GM23248 (cell line): ENCODE data around the gene STRA8. TPM values are rescaled to one million over a fixed set of nuclear protein-coding genes. Genes with fewer than 3 reads are reported as not detected.

ENCODE experiments used
- DNase-seq: peaks from one replicate; pipeline ENCODE4 v3.0.0-alpha.2; 2015
- H2AFZ ChIP-seq: fragments of 200-600 bp; sonication (generic); 2 replicates; pipeline ENCODE4 v1.6.1; 2016; ENCODE audit warnings: antibody characterized with exemption
- H3F3A ChIP-seq: fragments of 200-600 bp; sonication (generic); 2 replicates; pipeline ENCODE4 v1.6.1; 2016; ENCODE audit warnings: mild to moderate bottlenecking, antibody characterized with exemption, mixed run types; ENCODE audit not compliant: insufficient read depth
- H3K27ac ChIP-seq: fragments of 200-600 bp; sonication (generic); 2 replicates; pipeline ENCODE4 v1.5.1; 2016; ENCODE audit warnings: mild to moderate bottlenecking
- H3K27me3 ChIP-seq: fragments of 200-600 bp; sonication (generic); replicated peaks from 2 replicates; pipeline ENCODE4 v1.6.1; 2016; ENCODE audit warnings: mild to moderate bottlenecking; ENCODE audit not compliant: insufficient read depth
- H3K36me3 ChIP-seq: fragments of 200-600 bp; sonication (generic); 2 replicates; pipeline ENCODE4 v1.6.1; 2016; ENCODE audit warnings: low read depth, mild to moderate bottlenecking
- H3K4me1 ChIP-seq: fragments of 200-600 bp; sonication (generic); 2 replicates; pipeline ENCODE4 v1.6.1; 2016; ENCODE audit warnings: mild to moderate bottlenecking; ENCODE audit not compliant: insufficient read depth
- H3K4me2 ChIP-seq: fragments of 200-600 bp; sonication (generic); one replicate; pipeline ENCODE4 v1.6.1; 2016; ENCODE audit warnings: mild to moderate bottlenecking; ENCODE audit not compliant: unreplicated experiment
- H3K4me3 ChIP-seq: fragments of 200-600 bp; sonication (generic); 2 replicates; pipeline ENCODE4 v1.5.1; 2016; ENCODE audit warnings: mild to moderate bottlenecking
- H3K79me2 ChIP-seq: fragments of 200-600 bp; sonication (generic); 2 replicates; pipeline ENCODE4 v1.6.1; 2016; ENCODE audit warnings: mild to moderate bottlenecking; ENCODE audit not compliant: insufficient read depth
- H3K9ac ChIP-seq: fragments of 200-600 bp; sonication (generic); 2 replicates; pipeline ENCODE4 v1.6.1; 2016; ENCODE audit warnings: mild to moderate bottlenecking
- H3K9me2 ChIP-seq: fragments of 200-600 bp; sonication (generic); 2 replicates; pipeline ENCODE4 v1.6.1; 2016; ENCODE audit warnings: mixed run types, mild to moderate bottlenecking, moderate library complexity; ENCODE audit not compliant: insufficient read depth
- H3K9me3 ChIP-seq: fragments of 200-600 bp; sonication (generic); one replicate; pipeline ENCODE4 v1.6.1; 2017; ENCODE audit warnings: low read depth
- H4K20me1 ChIP-seq: fragments of 200-600 bp; sonication (generic); 2 replicates; pipeline ENCODE4 v1.6.0; 2016; ENCODE audit not compliant: insufficient read depth
- EZH2 ChIP-seq: fragments of 200-600 bp; sonication (generic); IDR thresholded peaks from 2 replicates; pipeline ENCODE4 v1.6.1; 2018; ENCODE audit warnings: antibody characterized with exemption, mild to moderate bottlenecking; ENCODE audit not compliant: insufficient read depth, poor library complexity, severe bottlenecking
- EZH2phosphoT487 ChIP-seq: fragments of 200-600 bp; sonication (generic); IDR thresholded peaks from 2 replicates; pipeline ENCODE4 v1.6.1; 2018; ENCODE audit warnings: antibody characterized with exemption, moderate library complexity, mild to moderate bottlenecking, low read depth; ENCODE audit not compliant: insufficient read depth
- WGBS, 2 experiments: methylation state at CpG; one replicate each; pipeline ENCODE4 v1.1.6; 2015 to 2017; ENCODE audit warnings: low lambda C conversion rate in 2 of 2, low coverage in 1 of 2; ENCODE audit errors: missing lambda C conversion rate in 2 of 2; 5-methylcytosine and 5-hydroxymethylcytosine counted together
- in situ Hi-C: fragments of 300-500 bp; cut with MboI; formaldehyde crosslinking; loops from 2 replicates; pipeline ENCODE4 v1.15.0; 2020
- polyA plus RNA-seq: library from polyadenylated mRNA; unstranded; fragments of >200 nt; fragmentation: Nextera tagmentation; extraction: Ambion mirVana; gene quantifications from 2 replicates; pipeline ENCODE4 v1.2.1, GENCODE V29; 2016
- total RNA-seq: library from RNA; depleted of rRNA; stranded (reverse); fragments of >200 nt; shearing (Covaris generic); gene quantifications from 2 replicates; pipeline ENCODE4 v1.2.3, GENCODE V29; 2014

Gene STRA8
- total and polyA plus RNA-seq, 2 experiments from 2014 or later: not detected

GRCh38 chr7:135239263-135239662 is 5.6 kb downstream of the STRA8 start:
- WGBS, 2 experiments: 74 to 78% methylated on average over 7 of the region's 7 CpGs
- no peak for DNase-seq
- Histone ChIP-seq H3K4me3 (no peak overlapping the region), H3K4me2 (no peak overlapping the region), H3K9me2 (no peaks in the 10 kb centered on the region), H3K27me3 (no peaks in the 10 kb centered on the region), H3F3A (no peaks in the 10 kb centered on the region), H2AFZ (no peak overlapping the region), H3K27ac (no peak overlapping the region), H3K36me3 (no peaks in the 10 kb centered on the region), H3K9me3 (no peaks in the 10 kb centered on the region), H3K79me2 (no peaks in the 10 kb centered on the region), H3K9ac (no peak overlapping the region), H4K20me1 (no peaks in the 10 kb centered on the region), H3K4me1 (no peaks in the 10 kb centered on the region)
- TF ChIP-seq EZH2 (no peak), EZH2phosphoT487 (no peak)
- in situ Hi-C loops: no loop called here

- Histone ChIP-seq H3K4me3 (no peak overlapping the region), H3K4me2 (no peak overlapping the region), H3K27me3 (no peaks in the 10 kb centered on the region), H3K36me3 (no peaks in the 10 kb centered on the region), H3K27ac (no peak overlapping the region), H3K4me1 (no peaks in the 10 kb centered on the region), H3F3A (no peaks in the 10 kb centered on the region), H3K9me3 (no peaks in the 10 kb centered on the region), H2AFZ (no peak overlapping the region), H3K9ac (no peak overlapping the region), H4K20me1 (no peaks in the 10 kb centered on the region), H3K9me2 (no peaks in the 10 kb centered on the region), H3K79me2 (no peaks in the 10 kb centered on the region)
- no peak for DNase-seq
- in situ Hi-C loops: no loop called here
- TF ChIP-seq EZH2phosphoT487 (no peak), EZH2 (no peak)
- WGBS, 2 experiments: 47 to 48% methylated on average over 9 of the region's 9 CpGs
These were observed 6.8 kb downstream of the STRA8 start for GRCh38 chr7:135240441-135240840.

GRCh38 chr7:135242096-135242684 is 8.6 kb downstream of the STRA8 start:
- H3K9ac ChIP-seq: no peak overlapping the region
- no peaks in the 10 kb centered on the region for H3K9me2 ChIP-seq
- no peaks in the 10 kb centered on the region for H3F3A ChIP-seq
- in situ Hi-C loops: no loop called here
- no peaks in the 10 kb centered on the region for H4K20me1 ChIP-seq
- 37 to 45% methylated on average over 5 of the region's 5 CpGs for WGBS, 2 experiments
- no peak for TF ChIP-seq EZH2phosphoT487
- TF ChIP-seq EZH2: no peak
- H3K27me3 ChIP-seq: no peaks in the 10 kb centered on the region
- H3K4me3 ChIP-seq: no peak overlapping the region
- H2AFZ ChIP-seq: no peak overlapping the region
- H3K4me2 ChIP-seq: no peak overlapping the region
- H3K36me3 ChIP-seq: no peaks in the 10 kb centered on the region
- no peak overlapping the region for H3K27ac ChIP-seq
- H3K4me1 ChIP-seq: no peaks in the 10 kb centered on the region
- no peaks in the 10 kb centered on the region for H3K79me2 ChIP-seq
- H3K9me3 ChIP-seq: no peaks in the 10 kb centered on the region
- no peak for DNase-seq

- no peaks in the 10 kb centered on the region for H3F3A ChIP-seq
- no peak for TF ChIP-seq EZH2phosphoT487
- no peak for TF ChIP-seq EZH2
- no peak for DNase-seq
- no peak overlapping the region for H3K9ac ChIP-seq
- H3K4me2 ChIP-seq: no peak overlapping the region
- no peaks in the 10 kb centered on the region for H3K79me2 ChIP-seq
- no peak overlapping the region for H3K27ac ChIP-seq
- no peaks in the 10 kb centered on the region for H3K27me3 ChIP-seq
- no peaks in the 10 kb centered on the region for H4K20me1 ChIP-seq
- no peak overlapping the region for H2AFZ ChIP-seq
- H3K4me1 ChIP-seq: no peaks in the 10 kb centered on the region
- H3K4me3 ChIP-seq: no peak overlapping the region
- in situ Hi-C loops: no loop called here
- WGBS, 2 experiments: 74 to 78% methylated on average over 8 to 9 of the region's 9 CpGs
- no peaks in the 10 kb centered on the region for H3K36me3 ChIP-seq
- H3K9me2 ChIP-seq: no peaks in the 10 kb centered on the region
- H3K9me3 ChIP-seq: no peaks in the 10 kb centered on the region
These were observed 11.9 kb downstream of the STRA8 start for GRCh38 chr7:135245226-135246190.
